Breast epithelium (tissue), 3 donors: Measurements from ENCODE around the gene SRP9.

Experiments used
- POLR2AphosphoS5 ChIP-seq, 3 donors: sonication (generic); formaldehyde crosslinking; IDR thresholded peaks; one replicate each; pipeline ENCODE4 v1.6.1; 2017; ENCODE audit warnings: antibody characterized with exemption in 3 of 3
- TF ChIP-seq, protein P1 (sequence below), 3 donors: fragments of 450-650 bp; IDR thresholded peaks; one replicate each; pipeline ENCODE4 v1.5.1; 2016 to 2017; ENCODE audit warnings: antibody characterized with exemption in 3 of 3, mild to moderate bottlenecking in 3 of 3, moderate library complexity in 3 of 3

DNA sequence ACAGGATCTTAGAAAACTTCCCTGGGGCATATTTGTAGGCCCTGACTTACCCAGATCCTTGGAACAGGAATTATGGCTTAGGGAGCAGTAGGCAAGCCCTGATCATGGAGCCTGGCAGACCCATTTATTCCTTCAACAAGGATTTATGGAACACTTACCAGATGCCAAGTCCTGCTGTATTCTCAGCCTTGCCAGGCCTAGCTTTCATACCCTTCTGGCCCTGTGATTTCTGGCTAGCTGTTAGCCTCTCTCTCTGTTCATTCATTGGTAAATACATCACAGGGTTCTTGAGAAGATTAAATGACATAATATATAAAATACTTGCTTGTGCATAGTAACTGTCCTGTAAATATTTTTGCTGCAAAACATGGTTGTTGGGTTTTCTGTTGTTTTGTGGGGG, 32.4 kb upstream of the SRP9 start:
- no peak for TF ChIP-seq POLR2AphosphoS5 (IDR thresholded peaks at IDR 0.05)
- TF ChIP-seq, protein P1, sequence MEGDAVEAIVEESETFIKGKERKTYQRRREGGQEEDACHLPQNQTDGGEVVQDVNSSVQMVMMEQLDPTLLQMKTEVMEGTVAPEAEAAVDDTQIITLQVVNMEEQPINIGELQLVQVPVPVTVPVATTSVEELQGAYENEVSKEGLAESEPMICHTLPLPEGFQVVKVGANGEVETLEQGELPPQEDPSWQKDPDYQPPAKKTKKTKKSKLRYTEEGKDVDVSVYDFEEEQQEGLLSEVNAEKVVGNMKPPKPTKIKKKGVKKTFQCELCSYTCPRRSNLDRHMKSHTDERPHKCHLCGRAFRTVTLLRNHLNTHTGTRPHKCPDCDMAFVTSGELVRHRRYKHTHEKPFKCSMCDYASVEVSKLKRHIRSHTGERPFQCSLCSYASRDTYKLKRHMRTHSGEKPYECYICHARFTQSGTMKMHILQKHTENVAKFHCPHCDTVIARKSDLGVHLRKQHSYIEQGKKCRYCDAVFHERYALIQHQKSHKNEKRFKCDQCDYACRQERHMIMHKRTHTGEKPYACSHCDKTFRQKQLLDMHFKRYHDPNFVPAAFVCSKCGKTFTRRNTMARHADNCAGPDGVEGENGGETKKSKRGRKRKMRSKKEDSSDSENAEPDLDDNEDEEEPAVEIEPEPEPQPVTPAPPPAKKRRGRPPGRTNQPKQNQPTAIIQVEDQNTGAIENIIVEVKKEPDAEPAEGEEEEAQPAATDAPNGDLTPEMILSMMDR (IDR thresholded peaks at IDR 0.05): no peak
